H9 (cell line): ENCODE results near the gene CX3CR1. TPM values are rescaled to one million over a fixed set of nuclear protein-coding genes. Genes with fewer than 3 reads are reported as not detected.

Source experiments
- DNase-seq: peaks from one replicate; pipeline ENCODE4 v3.0.0-alpha.2; 2017
- H2AFZ ChIP-seq: one replicate; pipeline ENCODE4 v1.6.1; 2013; ENCODE audit warnings: mild to moderate bottlenecking, low read length, control low read depth, moderate library complexity
- H2AK5ac ChIP-seq: 2 replicates; pipeline ENCODE4 v1.6.1; 2013; ENCODE audit warnings: low read length, control low read depth, mixed read lengths; ENCODE audit not compliant: insufficient read length
- H2BK120ac ChIP-seq: one replicate; pipeline ENCODE4 v1.6.1; 2013; ENCODE audit warnings: low read depth, mild to moderate bottlenecking, low read length, control low read depth, inconsistent platforms; ENCODE audit not compliant: poor library complexity, severe bottlenecking
- H2BK12ac ChIP-seq: 2 replicates; pipeline ENCODE4 v1.6.1; 2013; ENCODE audit warnings: low read length, control low read depth, mixed read lengths, low read depth; ENCODE audit not compliant: insufficient read length
- H2BK15ac ChIP-seq: 2 replicates; pipeline ENCODE4 v1.6.1; 2013; ENCODE audit warnings: low read depth, low read length, control low read depth
- H2BK20ac ChIP-seq: one replicate; pipeline ENCODE4 v1.6.1; 2013; ENCODE audit warnings: low read depth, mild to moderate bottlenecking, low read length, control low read depth, inconsistent platforms; ENCODE audit not compliant: poor library complexity, severe bottlenecking
- H2BK5ac ChIP-seq: 2 replicates; pipeline ENCODE4 v1.6.1; 2013; ENCODE audit warnings: low read length, control low read depth, mixed read lengths; ENCODE audit not compliant: insufficient read length
- H3K14ac ChIP-seq: 2 replicates; pipeline ENCODE4 v1.6.1; 2013; ENCODE audit warnings: low read length, control low read depth; ENCODE audit not compliant: insufficient read depth
- H3K18ac ChIP-seq: 2 replicates; pipeline ENCODE4 v1.6.1; 2013; ENCODE audit warnings: low read depth, mild to moderate bottlenecking, mixed read lengths, low read length, control low read depth; ENCODE audit not compliant: insufficient read length
- H3K23ac ChIP-seq: 2 replicates; pipeline ENCODE4 v1.6.1; 2013; ENCODE audit warnings: low read length, control low read depth, mixed read lengths, low read depth; ENCODE audit not compliant: insufficient read length
- H3K23me2 ChIP-seq: 2 replicates; pipeline ENCODE4 v1.6.1; 2013; ENCODE audit warnings: low read depth, mild to moderate bottlenecking, mixed read lengths, low read length, control low read depth; ENCODE audit not compliant: insufficient read length, poor library complexity, severe bottlenecking
- H3K27ac ChIP-seq: 2 replicates; pipeline ENCODE4 v1.5.1; 2013; ENCODE audit warnings: low read length, control low read depth, mixed read lengths, low read depth; ENCODE audit not compliant: insufficient read length
- H3K27me3 ChIP-seq: 2 replicates; pipeline ENCODE4 v1.6.1; 2013; ENCODE audit warnings: low read length, control low read depth, inconsistent platforms; ENCODE audit not compliant: insufficient read depth
- H3K4ac ChIP-seq: 2 replicates; pipeline ENCODE4 v1.6.1; 2013; ENCODE audit warnings: low read depth, mild to moderate bottlenecking, control low read depth, inconsistent platforms, low read length, moderate library complexity
- H3K4me1 ChIP-seq: 2 replicates; pipeline ENCODE4 v1.6.1; 2013; ENCODE audit warnings: low read length, control low read depth, inconsistent platforms; ENCODE audit not compliant: insufficient read depth
- H3K4me2 ChIP-seq: 2 replicates; pipeline ENCODE4 v1.6.1; 2013; ENCODE audit warnings: low read length, control low read depth, mixed read lengths; ENCODE audit not compliant: insufficient read length, insufficient read depth
- H3K56ac ChIP-seq: 2 replicates; pipeline ENCODE4 v1.6.1; 2013; ENCODE audit warnings: low read depth, mild to moderate bottlenecking, mixed read lengths, low read length, control low read depth; ENCODE audit not compliant: insufficient read length
- H3K79me1 ChIP-seq: 2 replicates; pipeline ENCODE4 v1.6.1; 2013; ENCODE audit warnings: low read depth, mild to moderate bottlenecking, moderate library complexity, low read length, control low read depth, inconsistent platforms; ENCODE audit not compliant: insufficient read depth, poor library complexity, severe bottlenecking
- H3K79me2 ChIP-seq: 2 replicates; pipeline ENCODE4 v1.6.1; 2013; ENCODE audit warnings: low read length, control low read depth, inconsistent platforms; ENCODE audit not compliant: insufficient read depth
- H3K9ac ChIP-seq: 2 replicates; pipeline ENCODE4 v1.6.1; 2013; ENCODE audit warnings: low read length, control low read depth, mixed read lengths; ENCODE audit not compliant: insufficient read length; ENCODE audit errors: extremely low read depth
- H3K9me3 ChIP-seq: one replicate; pipeline ENCODE4 v1.6.1; 2013; ENCODE audit warnings: low read depth, low read length, inconsistent platforms; ENCODE audit not compliant: control insufficient read depth
- H3T11ph ChIP-seq: one replicate; pipeline ENCODE4 v1.6.1; 2013; ENCODE audit warnings: mild to moderate bottlenecking, low read length, control low read depth, inconsistent platforms
- H4K20me1 ChIP-seq: one replicate; pipeline ENCODE4 v1.6.1; 2013; ENCODE audit not compliant: control insufficient read depth, insufficient read length, insufficient read depth
- H4K5ac ChIP-seq: 2 replicates; pipeline ENCODE4 v1.6.1; 2013; ENCODE audit warnings: low read depth, mild to moderate bottlenecking, mixed read lengths, low read length, control low read depth; ENCODE audit not compliant: insufficient read length
- H4K8ac ChIP-seq: replicated peaks from 2 replicates; pipeline ENCODE4 v1.6.1; 2013; ENCODE audit warnings: low read length, control low read depth, mixed read lengths, low read depth; ENCODE audit not compliant: insufficient read length
- H4K91ac ChIP-seq: 2 replicates; pipeline ENCODE4 v1.6.1; 2013; ENCODE audit warnings: low read depth, mild to moderate bottlenecking, moderate library complexity, mixed read lengths, low read length, control low read depth; ENCODE audit not compliant: insufficient read length
- H3K27ac Mint-ChIP-seq, 3 experiments: 2 replicates in 2 of 3; 3 replicates in 1 of 3; pipeline ENCODE4 v1.8.0; 2020 to 2021; ENCODE audit warnings: mixed read lengths in 3 of 3, mild to moderate bottlenecking in 1 of 3, moderate library complexity in 1 of 3
- H3K27me3 Mint-ChIP-seq: 2 replicates; pipeline ENCODE4 v1.8.0; 2021; ENCODE audit warnings: low read depth, mild to moderate bottlenecking, moderate library complexity, mixed read lengths
- H3K36me3 Mint-ChIP-seq, 3 experiments: 2 replicates in 2 of 3; 3 replicates in 1 of 3; pipeline ENCODE4 v1.8.0; 2020 to 2021; ENCODE audit warnings: low read depth in 3 of 3, mixed read lengths in 3 of 3; ENCODE audit not compliant: insufficient read depth in 1 of 3
- H3K4me1 Mint-ChIP-seq, 2 experiments: 2 replicates each; pipeline ENCODE4 v1.8.0; 2020; ENCODE audit warnings: mixed read lengths in 2 of 2
- H3K4me3 Mint-ChIP-seq, 2 experiments: 2 replicates in 1 of 2; 3 replicates in 1 of 2; pipeline ENCODE4 v1.8.0; 2020 to 2021; ENCODE audit warnings: mild to moderate bottlenecking in 2 of 2, mixed read lengths in 2 of 2, moderate library complexity in 1 of 2
- H3K9me3 Mint-ChIP-seq, 2 experiments: 2 replicates in 1 of 2; 3 replicates in 1 of 2; pipeline ENCODE4 v1.8.0; 2020; ENCODE audit warnings: mild to moderate bottlenecking in 2 of 2, mixed read lengths in 2 of 2, moderate library complexity in 1 of 2
- WGBS: extraction: QIAGEN DNeasy Blood & Tissue Kit; methylation state at CpG from one replicate; pipeline ENCODE4 v1.1.7; 2013; ENCODE audit warnings: missing lambda C conversion rate, low lambda C conversion rate, mixed read lengths; ENCODE audit not compliant: insufficient read length; ENCODE audit errors: extremely low coverage; 5-methylcytosine and 5-hydroxymethylcytosine counted together
- total RNA-seq: library from RNA; stranded (reverse); gene quantifications from 2 replicates; pipeline ENCODE4 v1.2.1, GENCODE V29; 2021
- TF ChIP-seq, protein P1 (sequence below): fragments of 200-600 bp; sonication (generic); conservative IDR thresholded peaks from 3 replicates; pipeline ENCODE4 v1.8.0; 2021; ENCODE audit warnings: antibody characterized with exemption, mild to moderate bottlenecking

The CX3CR1 gene
- total RNA-seq, 1 experiment from 2014 or later: not detected

DNA sequence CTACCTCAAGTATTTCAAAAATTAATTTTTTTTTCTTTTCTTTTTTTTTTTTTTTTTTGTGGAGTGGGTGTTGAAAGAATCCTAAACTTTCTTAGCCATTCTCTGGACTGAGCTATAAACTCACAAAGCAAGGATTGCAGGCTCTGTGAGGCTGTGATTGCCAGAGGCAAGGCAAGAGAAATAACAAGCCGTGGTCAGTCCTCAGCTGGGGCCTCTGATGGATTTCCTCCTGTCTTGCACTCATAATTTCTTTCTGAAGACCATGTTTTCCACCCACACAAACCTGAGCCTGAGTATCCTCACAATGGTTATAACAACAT, 1.3 kb downstream of the CX3CR1 start:
- WGBS: no CpG with 5 or more reads among the region's 1 CpG

More for the DNA sequence above, 1.3 kb downstream of the CX3CR1 start:
- DNase-seq: peak; percentile 4
- Histone ChIP-seq H4K91ac (no peak overlapping the region), H2BK15ac (no peak overlapping the region), H2AK5ac (no peak overlapping the region), H3K9ac (no peak overlapping the region), H2BK5ac (no peak overlapping the region), H3T11ph (no peak overlapping the region), H3K14ac (no peak overlapping the region), H3K4ac (no peak overlapping the region), H4K5ac (no peak overlapping the region), H3K79me2 (no peaks in the 10 kb centered on the region), H3K27me3 (no peaks in the 10 kb centered on the region), H3K79me1 (no peaks in the 10 kb centered on the region), H3K4me1 (no peaks in the 10 kb centered on the region), H3K23ac (no peak overlapping the region), H4K20me1 (no peaks in the 10 kb centered on the region), H2BK12ac (no peak overlapping the region), H2BK20ac (no peak overlapping the region), H2BK120ac (no peak overlapping the region), H4K8ac (no peak overlapping the region), H3K23me2 (no peaks in the 10 kb centered on the region), H3K27ac (no peak overlapping the region), H3K9me3 (no peaks in the 10 kb centered on the region), H2AFZ (no peak overlapping the region), H3K18ac (no peak overlapping the region), H3K4me2 (no peak overlapping the region), H3K56ac (no peak overlapping the region)
- peaks cover 2% of the 10 kb centered on the region; the same call in 1 of the 2 replicates for H3K27me3 Mint-ChIP-seq
- peaks cover 9 to 13% of the 10 kb centered on the region in 2 experiments for H3K4me1 Mint-ChIP-seq
- no peak overlapping the region for H3K4me3 Mint-ChIP-seq
- H3K9me3 Mint-ChIP-seq: no peaks in the 10 kb centered on the region
- no peaks in the 10 kb centered on the region for H3K36me3 Mint-ChIP-seq
- TF ChIP-seq, protein P1, sequence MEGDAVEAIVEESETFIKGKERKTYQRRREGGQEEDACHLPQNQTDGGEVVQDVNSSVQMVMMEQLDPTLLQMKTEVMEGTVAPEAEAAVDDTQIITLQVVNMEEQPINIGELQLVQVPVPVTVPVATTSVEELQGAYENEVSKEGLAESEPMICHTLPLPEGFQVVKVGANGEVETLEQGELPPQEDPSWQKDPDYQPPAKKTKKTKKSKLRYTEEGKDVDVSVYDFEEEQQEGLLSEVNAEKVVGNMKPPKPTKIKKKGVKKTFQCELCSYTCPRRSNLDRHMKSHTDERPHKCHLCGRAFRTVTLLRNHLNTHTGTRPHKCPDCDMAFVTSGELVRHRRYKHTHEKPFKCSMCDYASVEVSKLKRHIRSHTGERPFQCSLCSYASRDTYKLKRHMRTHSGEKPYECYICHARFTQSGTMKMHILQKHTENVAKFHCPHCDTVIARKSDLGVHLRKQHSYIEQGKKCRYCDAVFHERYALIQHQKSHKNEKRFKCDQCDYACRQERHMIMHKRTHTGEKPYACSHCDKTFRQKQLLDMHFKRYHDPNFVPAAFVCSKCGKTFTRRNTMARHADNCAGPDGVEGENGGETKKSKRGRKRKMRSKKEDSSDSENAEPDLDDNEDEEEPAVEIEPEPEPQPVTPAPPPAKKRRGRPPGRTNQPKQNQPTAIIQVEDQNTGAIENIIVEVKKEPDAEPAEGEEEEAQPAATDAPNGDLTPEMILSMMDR: no peak
- H3K27ac Mint-ChIP-seq: no peak overlapping the region
